ENCODE measurements around the gene SRD5A2. TPM values are rescaled to one million over a fixed set of nuclear protein-coding genes. Genes with fewer than 3 reads are reported as not detected.
"Not testable (repeated sequence)": the region's sequence is repeated elsewhere in the genome, so short reads cannot be mapped to it uniquely, and the experiment has no call there.

SRD5A2 gene
- total RNA-seq, 2 experiments from 2014 or later, result not detected

DNA sequence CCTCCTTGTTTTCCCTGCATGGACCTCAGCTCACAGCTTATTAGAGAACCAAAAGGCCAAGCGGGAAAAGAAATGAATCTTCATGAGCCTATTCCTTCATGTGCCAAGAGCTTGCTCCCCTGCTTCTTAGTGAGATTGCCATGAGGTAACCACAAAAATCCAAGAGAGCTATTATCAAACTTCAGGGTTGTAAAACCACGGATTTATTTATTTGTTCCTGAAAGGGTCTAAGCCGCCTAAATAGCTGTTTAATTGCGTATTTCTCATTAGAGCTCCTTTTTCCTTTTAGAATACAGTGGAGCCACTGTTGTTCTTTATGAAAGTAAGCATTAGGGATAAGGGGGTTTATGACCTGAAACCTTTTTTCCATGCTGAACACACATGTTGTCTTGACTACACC, 58.0 kb downstream of the SRD5A2 start:
- Mint-ChIP-seq H3K4me3 (no peak overlapping the region), H3K4me1 (no peaks in the 10 kb centered on the region), H3K36me3 (no peaks in the 10 kb centered on the region), H3K27ac (no peak overlapping the region), H3K9me3 (no peaks in the 10 kb centered on the region), H3K27me3 (peaks cover 28% of the 10 kb centered on the region)
- DNase-seq, result no peak

DNA sequence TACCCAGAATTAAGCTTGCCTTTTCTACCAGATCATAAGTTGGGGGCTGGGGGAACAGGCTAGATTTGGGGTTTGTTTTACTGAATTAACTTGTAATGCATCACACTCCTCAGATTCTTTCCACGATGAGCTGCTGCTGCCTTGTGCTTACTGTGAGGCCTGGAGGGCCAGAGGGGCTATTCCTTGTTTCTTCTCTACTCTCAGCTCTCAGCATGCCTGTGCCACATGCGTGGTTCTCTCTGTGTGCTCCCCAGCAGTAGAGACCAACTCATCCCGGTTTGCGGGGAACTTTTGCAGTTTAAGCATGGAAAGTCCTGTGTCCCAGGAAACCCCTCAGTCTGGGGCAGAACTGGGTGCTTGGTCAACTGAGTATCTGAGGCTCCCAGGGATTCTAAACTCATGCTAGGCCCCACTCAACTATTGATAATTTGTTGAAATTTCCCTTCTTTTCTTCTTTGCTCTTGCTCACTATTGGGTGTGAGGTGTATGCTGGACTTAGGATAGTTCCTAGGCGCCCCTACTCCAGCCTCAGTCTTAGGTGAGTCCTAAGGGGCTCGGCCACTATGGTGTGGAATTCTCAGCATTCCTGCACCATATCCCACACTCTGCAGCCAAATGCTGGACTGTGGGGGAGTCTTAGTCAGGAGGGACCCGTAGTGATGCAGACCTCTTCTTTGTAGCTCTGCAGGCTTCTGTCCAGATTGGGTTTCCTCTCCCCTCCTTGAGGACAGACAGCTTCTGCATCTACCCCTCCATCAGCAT, 63.1 kb downstream of the SRD5A2 start:
- no peak for DNase-seq
- Mint-ChIP-seq H3K36me3 (no peaks in the 10 kb centered on the region), H3K27me3 (peaks cover 15% of the 10 kb centered on the region), H3K9me3 (no peaks in the 10 kb centered on the region), H3K27ac (no peak overlapping the region), H3K4me3 (no peak overlapping the region), H3K4me1 (no peaks in the 10 kb centered on the region)

DNA sequence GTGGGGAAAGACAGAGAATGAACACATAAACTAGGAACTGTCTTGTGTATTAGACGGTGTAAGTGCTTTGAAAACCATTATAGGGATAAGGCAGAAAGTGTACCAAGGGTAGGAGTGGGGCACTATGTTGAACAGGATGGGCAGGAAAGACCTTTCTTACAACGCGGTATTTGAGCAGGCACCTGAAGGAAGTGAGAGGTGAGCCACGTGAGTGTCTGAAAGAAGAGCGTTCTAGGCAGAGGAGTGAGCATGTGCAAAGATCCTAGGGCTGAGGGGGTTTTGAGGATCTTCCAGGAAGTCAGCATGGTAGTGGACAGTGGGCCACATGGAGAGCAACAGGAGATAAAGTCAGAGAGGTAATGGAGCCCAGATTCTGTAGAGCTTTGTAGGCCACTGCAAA, 65.2 kb downstream of the SRD5A2 start:
- Mint-ChIP-seq H3K9me3 (no peaks in the 10 kb centered on the region), H3K27me3 (peaks cover 9% of the 10 kb centered on the region), H3K27ac (no peak overlapping the region), H3K4me1 (no peaks in the 10 kb centered on the region), H3K4me3 (no peak overlapping the region), H3K36me3 (no peaks in the 10 kb centered on the region)
- DNase-seq, result no peak

GRCh38 chr2:31513553-31513952, 67.2 kb downstream of the SRD5A2 start:
- no peak for DNase-seq
- Mint-ChIP-seq H3K27ac (no peak overlapping the region), H3K4me3 (no peak overlapping the region)

DNA sequence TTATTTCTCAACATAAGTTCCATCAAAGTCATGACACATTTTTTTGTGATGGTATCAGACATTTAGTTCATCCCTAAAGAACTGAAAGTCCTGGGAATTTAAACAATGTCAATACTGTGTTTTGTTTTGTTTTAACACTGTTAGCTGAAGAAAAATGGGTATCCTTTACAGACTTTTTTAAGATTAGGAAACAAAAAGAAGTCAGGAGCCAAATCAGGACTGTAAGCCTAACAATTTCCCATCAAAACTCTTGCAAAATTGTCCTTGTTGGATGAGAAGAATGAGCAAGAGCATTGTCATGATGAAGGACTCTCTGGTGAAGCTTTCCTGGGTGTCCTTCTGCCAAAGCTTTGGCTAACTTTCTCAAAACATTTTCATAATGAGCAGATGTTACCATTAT, 69.4 kb downstream of the SRD5A2 start:
- Mint-ChIP-seq H3K27ac (no peak overlapping the region), H3K36me3 (no peaks in the 10 kb centered on the region), H3K4me1 (no peaks in the 10 kb centered on the region), H3K27me3 (peaks cover 19% of the 10 kb centered on the region), H3K9me3 (no peaks in the 10 kb centered on the region), H3K4me3 (no peak overlapping the region)
- no peak for DNase-seq

More at GRCh38 chr2:31513553-31513952, 67.2 kb downstream of the SRD5A2 start:
- Mint-ChIP-seq H3K9me3 (no peaks in the 10 kb centered on the region), H3K36me3 (no peaks in the 10 kb centered on the region), H3K27me3 (peaks cover 15% of the 10 kb centered on the region), H3K4me1 (no peaks in the 10 kb centered on the region)

DNA sequence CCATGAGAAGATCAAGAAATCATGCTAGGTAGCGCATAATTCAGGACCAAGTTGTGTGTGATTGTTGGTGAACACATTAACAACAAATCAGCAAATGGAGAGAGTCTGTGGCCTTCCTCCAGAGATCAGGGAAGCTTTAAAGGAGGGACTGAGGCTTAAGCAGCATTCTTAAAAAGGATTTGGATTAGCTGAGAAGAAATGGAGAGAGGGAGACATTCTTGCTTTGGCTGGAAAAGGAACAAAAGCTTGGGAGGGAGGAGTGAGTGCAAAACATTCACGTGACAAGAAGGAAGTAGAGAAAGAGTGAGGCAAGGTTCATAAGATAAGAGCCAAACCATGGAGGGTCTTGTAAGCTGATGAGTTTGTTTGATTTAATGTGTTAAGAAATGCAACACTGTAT, 75.6 kb downstream of the SRD5A2 start:
- no peak for DNase-seq
- Mint-ChIP-seq H3K4me1 (no peaks in the 10 kb centered on the region), H3K36me3 (no peaks in the 10 kb centered on the region), H3K27ac (no peak overlapping the region), H3K4me3 (no peak overlapping the region), H3K27me3 (peaks cover 28% of the 10 kb centered on the region), H3K9me3 (no peaks in the 10 kb centered on the region)

DNA sequence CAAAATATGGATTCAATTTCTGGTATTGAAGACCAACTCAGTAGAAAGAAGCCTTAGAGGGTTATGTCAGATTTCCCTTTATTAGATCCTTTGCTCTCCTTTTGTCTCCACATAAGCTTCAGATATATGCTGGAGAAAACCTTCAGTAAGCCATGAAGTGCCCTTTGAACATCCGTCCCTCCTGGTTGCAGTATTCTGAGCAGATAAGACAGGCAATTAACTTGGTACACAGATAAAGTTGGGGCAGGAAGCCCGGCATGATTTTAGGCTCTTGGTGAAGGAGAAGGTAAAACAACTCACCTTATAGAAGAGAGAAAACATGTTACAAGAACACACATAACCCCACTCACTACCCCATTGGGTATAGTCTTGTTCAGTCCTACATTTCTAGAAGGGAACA, 76.4 kb downstream of the SRD5A2 start:
- no peak for DNase-seq
- no peaks in the 10 kb centered on the region for H3K36me3 Mint-ChIP-seq
- H3K9me3 Mint-ChIP-seq, result no peaks in the 10 kb centered on the region
- H3K4me1 Mint-ChIP-seq, result no peaks in the 10 kb centered on the region
- H3K4me3 Mint-ChIP-seq, result no peak overlapping the region
- H3K27ac Mint-ChIP-seq, result no peak overlapping the region
- peaks cover 25% of the 10 kb centered on the region for H3K27me3 Mint-ChIP-seq

DNA sequence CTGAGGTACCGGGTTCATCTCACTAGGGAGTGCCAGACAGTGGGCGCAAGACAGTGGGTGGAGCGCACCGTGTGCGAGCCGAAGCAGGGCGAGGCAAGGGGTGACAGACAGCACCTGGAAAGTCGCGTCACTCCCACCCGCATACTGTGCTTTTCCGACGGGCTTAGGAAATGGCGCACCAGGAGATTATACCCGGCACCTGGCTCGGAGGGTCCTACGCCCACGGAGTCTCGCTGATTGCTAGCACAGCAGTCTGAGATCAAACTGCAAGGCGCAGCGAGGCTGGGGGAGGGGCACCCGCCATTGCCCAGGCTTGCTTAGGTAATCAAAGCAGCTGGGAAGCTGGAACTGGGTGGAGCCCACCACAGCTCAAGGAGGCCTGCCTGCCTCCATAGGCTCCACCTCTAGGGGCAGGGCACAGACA, 84.3 kb downstream of the SRD5A2 start:
- H3K4me1 Mint-ChIP-seq, H3K4me3 Mint-ChIP-seq, DNase-seq, H3K27ac Mint-ChIP-seq, H3K36me3 Mint-ChIP-seq, H3K9me3 Mint-ChIP-seq: not testable (repeated sequence)
- H3K27me3 Mint-ChIP-seq, result peaks cover 25% of the 10 kb centered on the region

DNA sequence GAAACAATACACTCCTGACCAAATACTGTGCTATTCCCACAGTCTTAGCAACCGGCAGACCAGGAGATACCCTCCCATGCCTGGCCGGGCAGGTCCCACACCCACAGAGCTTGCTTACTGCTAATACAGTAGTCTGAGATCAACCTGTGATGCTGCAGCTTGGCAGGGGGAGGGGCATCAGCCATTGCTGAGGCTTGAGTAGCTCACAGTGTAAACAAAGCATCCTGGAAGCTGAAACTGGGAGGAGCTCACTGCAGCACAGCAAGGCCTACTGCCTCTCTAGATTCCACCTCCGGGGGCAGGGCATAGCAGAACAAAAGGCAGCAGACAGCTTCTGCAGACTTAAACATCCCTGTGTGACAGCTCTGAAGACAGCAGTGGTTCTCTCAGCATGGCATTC, 91.4 kb downstream of the SRD5A2 start:
- H3K27ac Mint-ChIP-seq, H3K4me1 Mint-ChIP-seq, H3K9me3 Mint-ChIP-seq, H3K36me3 Mint-ChIP-seq, DNase-seq, H3K4me3 Mint-ChIP-seq: not testable (repeated sequence)
- H3K27me3 Mint-ChIP-seq, result peaks cover 55% of the 10 kb centered on the region

DNA sequence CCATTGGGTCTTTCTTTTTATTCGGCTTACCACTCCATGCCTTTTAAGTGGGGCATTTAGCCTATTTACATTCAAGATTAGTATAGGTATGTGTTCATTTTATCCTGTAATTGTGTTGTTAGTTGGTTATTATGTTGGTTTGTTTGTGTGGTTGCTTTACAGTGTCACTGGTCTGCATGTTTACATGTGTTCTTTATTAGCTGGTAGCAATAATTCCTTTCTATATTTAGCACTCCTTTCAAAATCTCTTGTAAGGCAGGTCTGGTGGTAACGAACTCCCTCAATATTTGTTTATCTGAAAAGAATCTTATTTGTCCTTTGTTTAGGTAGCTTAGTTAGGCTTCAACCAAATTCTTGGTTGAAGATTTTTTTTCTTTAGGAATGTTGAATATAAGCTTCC, 97.5 kb downstream of the SRD5A2 start:
- Mint-ChIP-seq H3K4me3 (no peak overlapping the region), H3K4me1 (no peaks in the 10 kb centered on the region), H3K27me3 (peaks cover 18% of the 10 kb centered on the region), H3K27ac (no peak overlapping the region), H3K36me3 (no peaks in the 10 kb centered on the region), H3K9me3 (peaks cover 2% of the 10 kb centered on the region)
- no peak for DNase-seq

DNA sequence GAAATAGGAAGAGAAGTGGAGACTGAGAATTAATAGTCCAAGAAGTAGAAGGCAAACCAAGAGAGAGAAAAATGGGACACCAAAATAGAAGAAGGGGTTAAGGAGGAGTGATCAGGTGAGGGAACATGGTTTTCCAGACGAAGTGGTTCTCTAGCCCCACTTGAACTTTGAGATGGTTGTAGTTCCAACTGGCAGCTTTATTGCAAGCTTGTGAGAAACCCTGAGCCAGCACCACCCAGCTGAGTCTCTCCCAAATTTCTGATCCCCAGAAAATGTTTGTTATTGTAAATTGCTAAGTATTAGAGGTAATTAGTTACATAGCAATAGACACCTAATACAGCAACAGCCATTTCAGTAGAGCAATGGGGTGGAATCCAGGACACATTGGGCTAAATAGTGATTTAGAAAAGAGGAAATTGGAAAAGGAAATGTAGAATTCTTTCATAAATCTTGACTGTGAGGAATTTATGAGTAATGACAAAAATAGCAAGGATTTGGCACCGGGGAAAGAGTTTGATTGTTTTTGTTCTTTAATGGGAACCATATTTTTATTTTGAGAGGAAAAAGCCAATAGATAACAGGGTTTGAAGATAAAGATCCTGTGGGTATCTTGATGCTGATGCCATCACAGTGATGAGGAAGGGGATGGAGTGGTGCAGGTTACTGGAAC, 104.1 kb downstream of the SRD5A2 start:
- H3K36me3 Mint-ChIP-seq, result no peaks in the 10 kb centered on the region

GRCh38 chr2:31475692-31476091, 105.0 kb downstream of the SRD5A2 start:
- Mint-ChIP-seq H3K4me3 (no peak overlapping the region), H3K36me3 (no peaks in the 10 kb centered on the region), H3K27ac (no peak overlapping the region), H3K4me1 (no peaks in the 10 kb centered on the region), H3K27me3 (peaks cover 17% of the 10 kb centered on the region), H3K9me3 (no peaks in the 10 kb centered on the region)
- no peak for DNase-seq

More for the DNA sequence above, 104.1 kb downstream of the SRD5A2 start:
- Mint-ChIP-seq H3K27ac (no peak overlapping the region), H3K4me3 (no peak overlapping the region), H3K9me3 (no peaks in the 10 kb centered on the region), H3K4me1 (no peaks in the 10 kb centered on the region), H3K27me3 (peaks cover 17% of the 10 kb centered on the region)
- DNase-seq, result no peak

- no peak for DNase-seq
- Mint-ChIP-seq H3K27me3 (peaks cover 17% of the 10 kb centered on the region), H3K27ac (no peak overlapping the region)
These were observed 106.4 kb downstream of the SRD5A2 start for GRCh38 chr2:31474296-31474695.

More at GRCh38 chr2:31474296-31474695, 106.4 kb downstream of the SRD5A2 start:
- Mint-ChIP-seq H3K36me3 (no peaks in the 10 kb centered on the region), H3K4me1 (no peaks in the 10 kb centered on the region), H3K9me3 (peaks cover 1% of the 10 kb centered on the region), H3K4me3 (no peak overlapping the region)
